Left ventricle myocardium inferior (tissue), 1 donor: ENCODE data around the gene KCTD13. TPM values are rescaled to one million over a fixed set of nuclear protein-coding genes. Genes with fewer than 3 reads are reported as not detected.

ENCODE experiments used
- DNase-seq: peaks from one replicate; pipeline ENCODE4 v3.0.0-alpha.2; 2020
- H3K27ac ChIP-seq: fragments of 200-600 bp; replicated peaks from 2 replicates; pipeline ENCODE4 v1.8.0; 2021
- H3K27me3 ChIP-seq: fragments of 200-600 bp; 2 replicates; pipeline ENCODE4 v1.8.0; 2021; ENCODE audit warnings: low read depth
- H3K36me3 ChIP-seq: fragments of 200-600 bp; 2 replicates; pipeline ENCODE4 v1.8.0; 2021
- H3K4me1 ChIP-seq: fragments of 200-600 bp; 2 replicates; pipeline ENCODE4 v1.8.0; 2021
- H3K4me3 ChIP-seq: fragments of 200-600 bp; 2 replicates; pipeline ENCODE4 v1.8.0; 2021; ENCODE audit warnings: mild to moderate bottlenecking, moderate library complexity
- H3K9me3 ChIP-seq: fragments of 200-600 bp; replicated peaks from 2 replicates; pipeline ENCODE4 v1.8.0; 2021
- CTCF ChIP-seq: fragments of 200-600 bp; IDR thresholded peaks from 2 replicates; pipeline ENCODE4 v1.8.0; 2021; ENCODE audit warnings: antibody characterized with exemption, mild to moderate bottlenecking, borderline replicate concordance
- intact Hi-C: fragments of 100-400 bp; cut with micrococcal nuclease; formaldehyde crosslinking; loops from one replicate; pipeline ENCODE4 v1.11.0; 2022
- total RNA-seq: library from RNA; stranded (reverse); fragmentation: NEBNext Ultra II Directional; extraction: Animal tissue kit (Norgen Biotek cat#: 25700); gene quantifications from one replicate; pipeline ENCODE4 v1.2.1, GENCODE V29; 2021
- donor health status: DM: no; HTN: yes; CAD: no; lungs with severe emphysema.

Gene KCTD13
- total RNA-seq, 1 donor from 2014 or later, result 9.2 TPM

GRCh38 chr16:29921034-29921385 lies 5.0 kb downstream of the KCTD13 start:
- intact Hi-C loops, result no loop called here
- peaks cover 22% of the 10 kb centered on the region for H3K4me1 ChIP-seq
- peaks cover 40% of the 10 kb centered on the region for H3K36me3 ChIP-seq
- H3K9me3 ChIP-seq, result no peaks in the 10 kb centered on the region
- H3K27me3 ChIP-seq, result no peaks in the 10 kb centered on the region
- DNase-seq, result no peak
- no peak for TF ChIP-seq CTCF
- H3K4me3 ChIP-seq, result no peak overlapping the region
- no peak overlapping the region for H3K27ac ChIP-seq

- Histone ChIP-seq H3K27me3 (no peaks in the 10 kb centered on the region), H3K4me3 (no peak overlapping the region), H3K9me3 (no peaks in the 10 kb centered on the region), H3K27ac (no peak overlapping the region), H3K4me1 (peaks cover 16% of the 10 kb centered on the region), H3K36me3 (peaks cover 46% of the 10 kb centered on the region)
- no peak for TF ChIP-seq CTCF
- intact Hi-C loops, result no loop called here
- DNase-seq, result no peak
These were observed 5.6 kb downstream of the KCTD13 start for GRCh38 chr16:29920288-29921033.

- no peak for DNase-seq
- Histone ChIP-seq H3K36me3 (peaks cover 39% of the 10 kb centered on the region), H3K27ac (no peak overlapping the region), H3K4me1 (no peaks in the 10 kb centered on the region), H3K4me3 (no peak overlapping the region), H3K9me3 (no peaks in the 10 kb centered on the region), H3K27me3 (no peaks in the 10 kb centered on the region)
- TF ChIP-seq CTCF, result no peak
- intact Hi-C loops, result no loop called here
These were observed 9.0 kb downstream of the KCTD13 start for GRCh38 chr16:29916979-29917378.

- H3K9me3 ChIP-seq, result no peaks in the 10 kb centered on the region
- intact Hi-C loops, result no loop called here
- H3K36me3 ChIP-seq, result peaks cover 37% of the 10 kb centered on the region
- no peaks in the 10 kb centered on the region for H3K27me3 ChIP-seq
- no peak overlapping the region for H3K4me3 ChIP-seq
- no peak for DNase-seq
- no peak for TF ChIP-seq CTCF
- H3K27ac ChIP-seq, result no peak overlapping the region
- H3K4me1 ChIP-seq, result no peaks in the 10 kb centered on the region
These were observed 10.3 kb downstream of the KCTD13 start for GRCh38 chr16:29915590-29916247.

DNA sequence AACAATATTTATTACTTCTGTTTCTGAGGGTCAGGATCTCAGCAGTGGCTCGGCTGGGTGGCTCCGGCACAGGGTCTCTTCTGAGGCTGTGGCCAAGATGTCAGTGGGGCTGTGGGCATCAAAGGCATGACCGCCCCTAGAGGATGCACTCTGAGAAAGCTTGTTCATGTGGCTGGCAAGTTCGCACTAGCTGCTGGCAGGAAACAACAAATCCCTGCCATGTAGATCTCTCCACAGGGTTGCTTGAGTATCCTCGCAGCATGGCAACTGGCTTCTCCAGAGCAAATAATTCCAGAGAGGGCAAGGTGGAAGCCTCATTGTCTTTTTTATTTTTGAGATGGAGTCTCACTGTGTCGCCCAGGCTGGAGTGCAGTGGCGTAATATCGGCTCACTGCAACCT lies 12.5 kb downstream of the KCTD13 start:
- H3K4me3 ChIP-seq, result no peak overlapping the region
- H3K27ac ChIP-seq, result no peak overlapping the region
- H3K36me3 ChIP-seq, result peaks cover 15% of the 10 kb centered on the region
- intact Hi-C loops, result no loop called here
- TF ChIP-seq CTCF, result no peak
- H3K27me3 ChIP-seq, result no peaks in the 10 kb centered on the region
- no peak for DNase-seq
- H3K4me1 ChIP-seq, result no peaks in the 10 kb centered on the region
- no peaks in the 10 kb centered on the region for H3K9me3 ChIP-seq
